Mesenteric fat pad (tissue), 1 donor: Measurements from ENCODE around the gene ADAM33. TPM values are rescaled to one million over a fixed set of nuclear protein-coding genes. Genes with fewer than 3 reads are reported as not detected.

Source experiments
- DNase-seq: peaks from one replicate; pipeline ENCODE4 v3.0.0-alpha.2; 2020; ENCODE audit warnings: low spot score
- long read RNA-seq: library from polyadenylated mRNA; unstranded; transcript quantifications from one replicate; pipeline ENCODE4 v2.0.0, GENCODE V29; 2020
- total RNA-seq: library from RNA; stranded (reverse); fragmentation: NEBNext Ultra II Directional; extraction: Animal tissue kit (Norgen Biotek cat#: 25700); gene quantifications from one replicate; pipeline ENCODE4 v1.2.1, GENCODE V29; 2021
- donor health status: DM: yes; HTN: yes; CAD: no.

The ADAM33 gene
- 30.7 TPM for total RNA-seq
- long read RNA-seq, partial matches to known transcripts: 22 of 36 reads
- long read RNA-seq, other reads (novel, unspliced or antisense): 12 of 36 reads

GRCh38 chr20:3681931-3682781 is at the start of gene ADAM33:
Gene ADAM33, minus strand, starts transcription at chr20:3682010. Its CDS starts 6 bp downstream, at chr20:3682004.
- DNase-seq: no peak

- no peak for DNase-seq
Observed at GRCh38 chr20:3730803-3731672, 49.2 kb upstream of the ADAM33 start.

- DNase-seq: no peak
Observed at GRCh38 chr20:3729811-3730540, 48.2 kb upstream of the ADAM33 start.

GRCh38 chr20:3729378-3729777 is 47.6 kb upstream of the ADAM33 start:
- no peak for DNase-seq

GRCh38 chr20:3728876-3729275 is 47.1 kb upstream of the ADAM33 start:
- no peak for DNase-seq

GRCh38 chr20:3728354-3728753 is 46.5 kb upstream of the ADAM33 start:
- no peak for DNase-seq

GRCh38 chr20:3727401-3728021 is 45.7 kb upstream of the ADAM33 start:
- no peak for DNase-seq

- DNase-seq: no peak
Observed at GRCh38 chr20:3724356-3724755, 42.5 kb upstream of the ADAM33 start.

- no peak for DNase-seq
Observed at GRCh38 chr20:3723284-3723683, 41.5 kb upstream of the ADAM33 start.

- DNase-seq: no peak
Observed at GRCh38 chr20:3721912-3722311, 40.1 kb upstream of the ADAM33 start.

- no peak for DNase-seq
Observed at GRCh38 chr20:3720626-3721025, 38.8 kb upstream of the ADAM33 start.

- no peak for DNase-seq
Observed at GRCh38 chr20:3720068-3720467, 38.3 kb upstream of the ADAM33 start.

GRCh38 chr20:3719046-3719445 is 37.2 kb upstream of the ADAM33 start:
- no peak for DNase-seq

- no peak for DNase-seq
Observed at GRCh38 chr20:3716195-3716834, 34.5 kb upstream of the ADAM33 start.

GRCh38 chr20:3714092-3714491 is 32.3 kb upstream of the ADAM33 start:
- no peak for DNase-seq

GRCh38 chr20:3712279-3712873 is 30.6 kb upstream of the ADAM33 start, which contains the start of gene SIGLEC1:
Gene SIGLEC1, minus strand, starts transcription at chr20:3712600. Its CDS starts 5,472 bp downstream, at chr20:3707128.
- DNase-seq: no peak

GRCh38 chr20:3711484-3711941 is 29.7 kb upstream of the ADAM33 start:
- DNase-seq: no peak

- peak; percentile 93 for DNase-seq
Observed at GRCh38 chr20:3710703-3711483, 29.1 kb upstream of the ADAM33 start.

GRCh38 chr20:3710011-3710466 is 28.2 kb upstream of the ADAM33 start:
- DNase-seq: peak; percentile 81
